ENCODE results near the gene DUSP8. TPM values are rescaled to one million over a fixed set of nuclear protein-coding genes. Genes with fewer than 3 reads are reported as not detected.
A peak's percentile ranks its signal among the peaks of the same experiment; 100 is the strongest.

DUSP8 gene
- total and polyA plus RNA-seq, 11 donors = 9.8 to 29.9 (median 16.5) TPM

DNA sequence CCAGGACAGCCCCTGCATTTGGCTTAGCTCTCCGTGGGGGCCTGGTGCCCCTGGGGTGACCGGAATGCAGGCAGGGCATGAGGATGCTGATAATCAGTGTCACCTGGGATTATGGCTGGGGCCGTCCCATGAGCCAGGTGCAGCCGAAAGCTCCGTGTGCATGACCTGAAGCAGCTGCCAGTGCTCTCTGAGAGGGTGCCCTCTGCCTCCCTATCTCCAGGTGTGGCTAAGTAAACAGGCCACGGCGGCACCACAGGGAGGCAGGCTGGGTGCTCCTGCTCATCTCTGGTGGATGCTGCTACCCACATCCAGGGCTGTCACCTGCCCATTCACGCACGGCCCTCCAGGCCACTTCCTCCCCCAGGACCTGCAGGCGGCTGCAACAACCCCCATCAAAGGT, 29.8 kb downstream of the DUSP8 start:
- H3K36me3 ChIP-seq = no peaks in the 10 kb centered on the region
- TF ChIP-seq, protein P1, sequence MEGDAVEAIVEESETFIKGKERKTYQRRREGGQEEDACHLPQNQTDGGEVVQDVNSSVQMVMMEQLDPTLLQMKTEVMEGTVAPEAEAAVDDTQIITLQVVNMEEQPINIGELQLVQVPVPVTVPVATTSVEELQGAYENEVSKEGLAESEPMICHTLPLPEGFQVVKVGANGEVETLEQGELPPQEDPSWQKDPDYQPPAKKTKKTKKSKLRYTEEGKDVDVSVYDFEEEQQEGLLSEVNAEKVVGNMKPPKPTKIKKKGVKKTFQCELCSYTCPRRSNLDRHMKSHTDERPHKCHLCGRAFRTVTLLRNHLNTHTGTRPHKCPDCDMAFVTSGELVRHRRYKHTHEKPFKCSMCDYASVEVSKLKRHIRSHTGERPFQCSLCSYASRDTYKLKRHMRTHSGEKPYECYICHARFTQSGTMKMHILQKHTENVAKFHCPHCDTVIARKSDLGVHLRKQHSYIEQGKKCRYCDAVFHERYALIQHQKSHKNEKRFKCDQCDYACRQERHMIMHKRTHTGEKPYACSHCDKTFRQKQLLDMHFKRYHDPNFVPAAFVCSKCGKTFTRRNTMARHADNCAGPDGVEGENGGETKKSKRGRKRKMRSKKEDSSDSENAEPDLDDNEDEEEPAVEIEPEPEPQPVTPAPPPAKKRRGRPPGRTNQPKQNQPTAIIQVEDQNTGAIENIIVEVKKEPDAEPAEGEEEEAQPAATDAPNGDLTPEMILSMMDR (IDR thresholded peaks at IDR 0.05) = no peak
- TF ChIP-seq POLR2A (IDR thresholded peaks at IDR 0.05) = no peak
- H3K4me3 ChIP-seq = no peak overlapping the region
- H3K27me3 ChIP-seq = peaks cover 0 to 25% (median 9%) of the 10 kb centered on the region in 9 donors
- peaks cover 0 to 14% (median 9%) of the 10 kb centered on the region in 12 donors for H3K4me1 ChIP-seq
- H3K9me3 ChIP-seq = no peaks in the 10 kb centered on the region
- no peak overlapping the region for H3K27ac ChIP-seq
- ATAC-seq (no peak), DNase-seq (peak in 2 of 5 donors; percentile 20)
- 62 to 85% (median 71%) methylated on average over 9 to 10 of the region's 10 CpGs for WGBS, 4 donors
- intact Hi-C loops (cut with DNase I) = loop anchor here in 6 of 10 donors (5.0 to 10.0 kb wide), 3 partner anchors 83 to 93 kb away; partner anchors contain the start of genes KRTAP5-5 (in 4 of the 6) and KRTAP5-4 (in 3 of the 6)

DNA sequence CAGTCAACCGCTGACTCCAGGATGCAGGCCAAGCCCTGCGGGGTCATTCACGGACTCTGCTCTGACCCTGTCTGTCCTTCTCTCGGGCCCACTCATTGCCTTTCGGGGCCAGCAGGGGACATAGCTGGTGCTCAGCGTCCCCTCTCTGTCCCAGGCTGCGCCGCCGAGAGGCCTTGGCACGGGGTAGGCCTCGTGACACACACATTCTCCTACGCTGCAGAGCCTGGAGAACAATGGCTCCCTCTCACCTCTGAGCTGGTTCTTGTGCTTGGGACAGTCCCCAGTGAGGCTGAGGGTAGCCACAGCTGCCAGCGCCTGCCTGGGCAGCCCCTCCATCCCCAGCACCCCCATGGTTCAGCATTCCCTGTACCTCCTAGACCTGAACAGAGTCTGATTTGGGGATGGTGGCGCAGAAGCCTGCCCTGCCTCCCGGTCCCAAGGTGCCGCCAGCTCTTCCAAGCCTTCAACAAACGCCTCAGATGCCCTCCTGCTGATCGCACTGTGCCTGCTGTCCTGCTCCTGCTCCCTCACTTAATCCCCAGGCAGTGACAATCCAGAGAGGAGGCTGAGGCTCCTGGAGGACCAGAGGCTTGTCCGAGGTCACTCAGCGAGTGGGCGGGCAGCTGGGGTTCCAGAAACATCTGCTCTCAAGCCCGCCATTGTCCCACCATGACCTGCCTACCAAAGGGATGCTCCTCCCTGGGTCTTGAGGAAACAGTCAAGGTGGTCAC, 30.4 kb downstream of the DUSP8 start:
- ATAC-seq (peak; percentile 22 to 48 (median 28)), DNase-seq (peak in 2 of 5 donors; percentile 23 to 51)
- Histone ChIP-seq H3K4me3 (no peak overlapping the region), H3K27ac (peak overlapping the region in 1 of 12 donors; percentile 22), H3K9me3 (no peaks in the 10 kb centered on the region), H3K36me3 (peaks cover 0 to 1% (median 0%) of the 10 kb centered on the region in 9 donors), H3K27me3 (peaks cover 0 to 19% (median 6%) of the 10 kb centered on the region in 9 donors), H3K4me1 (peaks cover 0 to 14% (median 7%) of the 10 kb centered on the region in 12 donors)
- TF ChIP-seq, protein P1 (IDR thresholded peaks at IDR 0.05) = no peak
- TF ChIP-seq POLR2A (IDR thresholded peaks at IDR 0.05) = no peak
- WGBS, 4 donors = 77 to 90% (median 84%) methylated on average over 16 to 22 of the region's 22 CpGs
- intact Hi-C loops (cut with DNase I) = loop anchor here in 6 of 10 donors (5.0 to 10.0 kb wide), 3 partner anchors 83 to 93 kb away; partner anchors contain the start of genes KRTAP5-5 (in 4 of the 6) and KRTAP5-4 (in 3 of the 6)

DNA sequence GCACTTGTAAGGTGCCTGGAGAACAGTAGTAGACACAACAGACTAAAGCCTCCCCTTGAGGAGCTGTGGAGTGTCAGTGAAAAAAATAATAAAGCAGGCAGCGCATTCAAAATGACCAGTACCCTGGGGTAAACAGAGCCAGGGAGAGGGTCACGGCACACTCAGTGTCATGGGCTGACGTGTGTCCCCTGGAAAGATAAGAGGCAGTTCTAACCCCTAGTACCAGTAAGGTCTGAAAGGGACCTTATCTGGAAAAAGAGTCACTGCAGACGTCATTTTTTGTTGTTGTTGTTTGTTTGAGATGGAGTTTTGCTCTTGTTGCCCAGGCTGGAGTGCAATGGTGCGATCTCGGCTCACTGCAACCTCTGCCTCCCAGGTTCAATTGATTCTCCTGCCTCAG, 32.0 kb downstream of the DUSP8 start:
- Histone ChIP-seq H3K4me3 (no peak overlapping the region), H3K27ac (no peak overlapping the region), H3K9me3 (no peaks in the 10 kb centered on the region), H3K4me1 (peaks cover 3 to 25% (median 22%) of the 10 kb centered on the region in 12 donors), H3K36me3 (peaks cover 0 to 15% (median 0%) of the 10 kb centered on the region in 9 donors), H3K27me3 (peaks cover 0 to 6% (median 0%) of the 10 kb centered on the region in 9 donors)
- TF ChIP-seq, protein P1 (IDR thresholded peaks at IDR 0.05) = no peak
- TF ChIP-seq POLR2A (IDR thresholded peaks at IDR 0.05) = no peak
- WGBS, 4 donors = 83 to 89% (median 87%) methylated on average over 6 of the region's 6 CpGs
- intact Hi-C loops (cut with DNase I) = loop anchor here in 6 of 10 donors (5.0 to 10.0 kb wide), 3 partner anchors 85 to 95 kb away; partner anchors contain the start of genes KRTAP5-5 (in 4 of the 6) and KRTAP5-4 (in 3 of the 6)
- DNase-seq = peak in 1 of 5 donors; percentile 9
- ATAC-seq = no peak

DNA sequence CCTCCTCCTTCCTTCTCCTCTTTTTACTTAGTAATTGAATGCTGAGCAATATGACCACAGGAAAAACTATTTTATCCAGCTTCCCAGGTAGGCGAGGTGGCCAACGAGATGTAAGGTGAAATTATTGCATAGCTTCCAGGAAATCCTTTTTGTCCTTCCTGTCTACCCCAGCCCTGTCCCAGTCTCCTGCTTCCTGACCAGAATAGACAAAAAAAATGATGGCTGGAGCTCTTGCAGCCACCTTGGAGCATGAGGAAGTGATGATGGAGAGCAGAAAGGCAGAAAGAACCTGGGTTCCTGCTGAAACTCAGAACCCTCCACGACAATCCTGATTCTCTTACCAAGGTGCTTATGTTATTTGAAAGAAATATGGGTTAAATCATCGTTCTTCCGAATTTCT, 33.9 kb downstream of the DUSP8 start:
- intact Hi-C loops (cut with DNase I) = loop anchor here in 1 of 10 donors (5.0 kb wide), 1 partner anchor 34 kb away; the partner anchor contains the start of gene DUSP8

More for the DNA sequence above, 33.9 kb downstream of the DUSP8 start:
- peaks cover 0 to 20% (median 2%) of the 10 kb centered on the region in 9 donors for H3K36me3 ChIP-seq
- no peak overlapping the region for H3K27ac ChIP-seq
- H3K27me3 ChIP-seq = no peaks in the 10 kb centered on the region
- H3K9me3 ChIP-seq = no peaks in the 10 kb centered on the region
- H3K4me3 ChIP-seq = no peak overlapping the region
- ATAC-seq (no peak), DNase-seq (no peak)
- H3K4me1 ChIP-seq = peaks cover 12 to 44% (median 39%) of the 10 kb centered on the region in 12 donors
- 80 to 88% (median 82%) methylated on average over 5 of the region's 5 CpGs for WGBS, 4 donors
- TF ChIP-seq, protein P1 (IDR thresholded peaks at IDR 0.05) = no peak
- TF ChIP-seq POLR2A (IDR thresholded peaks at IDR 0.05) = no peak
